Prostate gland (tissue), 2 donors: ENCODE data around the gene OSTC. TPM values are rescaled to one million over a fixed set of nuclear protein-coding genes. Genes with fewer than 3 reads are reported as not detected.

Source experiments
- DNase-seq: peaks from one replicate; pipeline ENCODE4 v3.0.0-alpha.2; 2019; ENCODE audit warnings: low spot score
- H3K27ac ChIP-seq, 2 donors: fragments of 200-600 bp; sonication (generic); 2 replicates each; pipeline ENCODE4 v1.5.1; 2017 to 2019
- H3K27me3 ChIP-seq: fragments of 200-600 bp; sonication (generic); replicated peaks from 2 replicates; pipeline ENCODE4 v1.5.1; 2019; ENCODE audit not compliant: insufficient read depth
- H3K36me3 ChIP-seq, 2 donors: fragments of 200-600 bp; sonication (generic); 1 replicate in 1 of 2; 2 replicates in 1 of 2; pipeline versions ENCODE4 v1.5.1 to v1.8.1; 2017 to 2019
- H3K4me1 ChIP-seq: fragments of 200-600 bp; sonication (generic); replicated peaks from 2 replicates; pipeline ENCODE4 v1.5.1; 2019
- H3K4me3 ChIP-seq, 2 donors: fragments of 200-600 bp; sonication (generic); 2 replicates each; pipeline ENCODE4 v1.5.1; 2017 to 2019
- H3K9me3 ChIP-seq: fragments of 200-600 bp; sonication (generic); 2 replicates; pipeline ENCODE4 v1.5.1; 2017
- POLR2A ChIP-seq: fragments of 450-650 bp; IDR thresholded peaks from one replicate; pipeline ENCODE4 v1.6.1; 2016; ENCODE audit warnings: antibody characterized with exemption, mild to moderate bottlenecking
- POLR2AphosphoS5 ChIP-seq: sonication (generic); formaldehyde crosslinking; IDR thresholded peaks from one replicate; pipeline ENCODE4 v1.6.1; 2017; ENCODE audit warnings: antibody characterized with exemption
- WGBS: methylation state at CpG from one replicate; pipeline ENCODE4 v1.1.5; 2018; 5-methylcytosine and 5-hydroxymethylcytosine counted together
- intact Hi-C: fragments of 100-400 bp; cut with DNase I; formaldehyde crosslinking; loops from one replicate; pipeline ENCODE4 v1.14.2; 2022
- total RNA-seq, 2 donors: library from RNA; depleted of rRNA; stranded (reverse); fragments of >200 nt; gene quantifications; one replicate each; pipeline ENCODE4 v1.1.0, GENCODE V29; 2016
- TF ChIP-seq, protein P1 (sequence below), 4 experiments: fragments of 200-600 bp in 2 of 4; fragments of 450-650 bp in 2 of 4; sonication (generic) in 2 of 4; IDR thresholded peaks; 1 replicate in 3 of 4; 2 replicates in 1 of 4; pipeline ENCODE4 v1.5.1; 2016 to 2019; ENCODE audit warnings: antibody characterized with exemption in 4 of 4, mild to moderate bottlenecking in 2 of 4, moderate library complexity in 2 of 4

OSTC gene
- total RNA-seq, 2 donors from 2014 or later, result 48.7 to 85.9 TPM

DNA sequence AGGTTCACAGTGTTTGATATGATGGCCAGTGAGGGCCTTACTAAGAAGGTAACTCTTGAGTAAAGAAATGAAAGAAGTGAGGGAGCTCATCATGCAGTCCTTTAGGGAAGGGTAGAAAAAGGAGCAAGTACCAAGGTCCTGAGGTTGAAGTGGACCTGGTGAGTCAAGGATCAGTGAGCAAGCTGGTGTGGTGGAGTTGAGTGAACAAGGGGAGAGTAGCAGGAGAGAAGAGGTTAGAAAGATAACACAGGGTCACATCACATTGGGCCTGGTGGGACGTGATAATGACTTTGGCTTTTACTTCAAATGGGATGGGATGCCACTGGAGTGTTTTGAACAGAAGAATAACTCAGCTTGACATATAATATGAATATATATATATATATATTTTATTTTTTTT is 44.7 kb downstream of the OSTC start:
- intact Hi-C loops, result no loop called here
- WGBS, result 100% methylated on average over 1 of the region's 1 CpG
- no peak overlapping the region for H3K4me3 ChIP-seq
- H3K9me3 ChIP-seq, result no peaks in the 10 kb centered on the region
- no peak for DNase-seq
- H3K4me1 ChIP-seq, result no peaks in the 10 kb centered on the region
- no peaks in the 10 kb centered on the region for H3K27me3 ChIP-seq
- TF ChIP-seq, protein P1, sequence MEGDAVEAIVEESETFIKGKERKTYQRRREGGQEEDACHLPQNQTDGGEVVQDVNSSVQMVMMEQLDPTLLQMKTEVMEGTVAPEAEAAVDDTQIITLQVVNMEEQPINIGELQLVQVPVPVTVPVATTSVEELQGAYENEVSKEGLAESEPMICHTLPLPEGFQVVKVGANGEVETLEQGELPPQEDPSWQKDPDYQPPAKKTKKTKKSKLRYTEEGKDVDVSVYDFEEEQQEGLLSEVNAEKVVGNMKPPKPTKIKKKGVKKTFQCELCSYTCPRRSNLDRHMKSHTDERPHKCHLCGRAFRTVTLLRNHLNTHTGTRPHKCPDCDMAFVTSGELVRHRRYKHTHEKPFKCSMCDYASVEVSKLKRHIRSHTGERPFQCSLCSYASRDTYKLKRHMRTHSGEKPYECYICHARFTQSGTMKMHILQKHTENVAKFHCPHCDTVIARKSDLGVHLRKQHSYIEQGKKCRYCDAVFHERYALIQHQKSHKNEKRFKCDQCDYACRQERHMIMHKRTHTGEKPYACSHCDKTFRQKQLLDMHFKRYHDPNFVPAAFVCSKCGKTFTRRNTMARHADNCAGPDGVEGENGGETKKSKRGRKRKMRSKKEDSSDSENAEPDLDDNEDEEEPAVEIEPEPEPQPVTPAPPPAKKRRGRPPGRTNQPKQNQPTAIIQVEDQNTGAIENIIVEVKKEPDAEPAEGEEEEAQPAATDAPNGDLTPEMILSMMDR (IDR thresholded peaks at IDR 0.05), result no peak
- no peak for TF ChIP-seq POLR2AphosphoS5
- no peak for TF ChIP-seq POLR2A
- no peaks in the 10 kb centered on the region for H3K36me3 ChIP-seq
- no peak overlapping the region for H3K27ac ChIP-seq

DNA sequence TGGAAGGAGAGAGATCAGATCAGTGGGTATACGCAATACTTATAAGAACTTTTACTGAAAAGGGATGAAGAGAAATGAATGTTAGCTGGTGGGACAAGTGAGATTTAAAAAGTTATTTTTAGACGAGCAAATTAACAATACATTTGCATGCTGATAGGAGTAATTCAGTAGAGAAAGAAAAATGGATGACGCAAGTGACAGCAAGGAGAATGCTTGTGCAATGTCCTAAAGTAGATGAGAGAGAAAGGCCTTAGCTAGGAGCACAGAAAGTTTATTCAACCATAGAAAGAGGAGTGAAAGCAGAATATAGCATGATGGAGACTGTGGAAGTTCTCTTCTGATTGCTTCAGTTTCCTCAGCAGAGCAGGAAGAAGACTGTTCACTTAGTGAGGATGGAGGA is 45.8 kb downstream of the OSTC start:
- Histone ChIP-seq H3K36me3 (no peaks in the 10 kb centered on the region), H3K27me3 (no peaks in the 10 kb centered on the region), H3K27ac (no peak overlapping the region), H3K9me3 (no peaks in the 10 kb centered on the region), H3K4me3 (no peak overlapping the region), H3K4me1 (no peaks in the 10 kb centered on the region)
- 89% methylated on average over 3 of the region's 3 CpGs for WGBS
- DNase-seq, result no peak
- TF ChIP-seq, protein P1 (IDR thresholded peaks at IDR 0.05), result no peak
- TF ChIP-seq POLR2A, result no peak
- no peak for TF ChIP-seq POLR2AphosphoS5
- intact Hi-C loops, result no loop called here

DNA sequence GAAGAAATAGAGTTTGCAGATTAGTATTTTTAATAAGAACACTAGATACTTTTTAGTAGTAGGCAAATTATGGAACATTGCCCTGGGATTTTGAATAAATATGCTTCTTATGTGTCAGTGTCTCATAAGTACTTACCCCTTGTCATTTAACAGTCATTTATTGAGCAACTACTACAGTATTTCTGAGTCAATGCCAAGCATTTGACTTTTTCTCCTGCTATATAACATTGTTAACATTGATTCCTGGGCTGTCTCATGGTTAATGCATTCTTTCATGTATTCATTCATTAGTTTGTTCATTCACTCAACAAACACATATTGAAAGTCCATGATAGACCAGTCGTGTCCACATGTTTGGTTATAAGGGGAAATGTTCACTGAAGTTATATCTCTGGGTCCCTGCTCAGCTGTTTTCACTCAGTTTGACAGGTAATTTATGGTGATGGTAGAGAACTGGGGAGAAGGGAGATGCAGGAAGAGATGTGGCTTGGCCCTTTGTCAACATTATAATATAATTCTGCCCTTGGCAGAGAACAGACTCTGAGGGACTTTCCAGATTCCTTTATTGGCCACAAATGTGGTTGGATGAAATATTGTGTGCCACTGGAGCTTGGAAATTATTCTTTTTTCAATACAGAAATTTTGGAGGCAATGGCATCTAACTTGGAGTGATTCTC is 49.8 kb downstream of the OSTC start:
- Histone ChIP-seq H3K4me3 (no peak overlapping the region), H3K27me3 (no peaks in the 10 kb centered on the region), H3K36me3 (no peaks in the 10 kb centered on the region), H3K4me1 (no peaks in the 10 kb centered on the region), H3K9me3 (no peaks in the 10 kb centered on the region), H3K27ac (no peak overlapping the region)
- TF ChIP-seq POLR2A (no peak), POLR2AphosphoS5 (no peak)
- TF ChIP-seq, protein P1 (IDR thresholded peaks at IDR 0.05), result no peak
- DNase-seq, result no peak
- intact Hi-C loops, result no loop called here
- WGBS, result 5% methylated on average over 1 of the region's 1 CpG

- intact Hi-C loops, result no loop called here
- Histone ChIP-seq H3K27ac (no peak overlapping the region), H3K27me3 (no peaks in the 10 kb centered on the region), H3K36me3 (no peaks in the 10 kb centered on the region), H3K4me3 (no peak overlapping the region), H3K9me3 (no peaks in the 10 kb centered on the region), H3K4me1 (no peaks in the 10 kb centered on the region)
- DNase-seq, result no peak
- 40% methylated on average over 3 of the region's 3 CpGs for WGBS
- TF ChIP-seq POLR2AphosphoS5 (no peak), POLR2A (no peak)
- TF ChIP-seq, protein P1 (IDR thresholded peaks at IDR 0.05), result no peak
Observed at GRCh38 chr4:108702960-108703359, 52.6 kb downstream of the OSTC start.

- no peaks in the 10 kb centered on the region for H3K27me3 ChIP-seq
- DNase-seq, result no peak
- intact Hi-C loops, result no loop called here
- H3K9me3 ChIP-seq, result no peaks in the 10 kb centered on the region
- H3K36me3 ChIP-seq, result no peaks in the 10 kb centered on the region
- TF ChIP-seq, protein P1 (IDR thresholded peaks at IDR 0.05), result no peak
- TF ChIP-seq POLR2A (no peak), POLR2AphosphoS5 (no peak)
- no peak overlapping the region for H3K4me3 ChIP-seq
- no peak overlapping the region for H3K27ac ChIP-seq
- no peaks in the 10 kb centered on the region for H3K4me1 ChIP-seq
Observed at GRCh38 chr4:108703370-108703769, 53.0 kb downstream of the OSTC start.
